GM21619 (cell line): ENCODE data around the gene BEST2.
A peak's percentile ranks its signal among the peaks of the same experiment; 100 is the strongest.
"Not testable (repeated sequence)": the region's sequence is repeated elsewhere in the genome, so short reads cannot be mapped to it uniquely, and the experiment has no call there.

Experiments used
- ATAC-seq: cut with Tn5 transposase; IDR thresholded peaks from one replicate; pipeline ENCODE4 v1.9.1; 2021; ENCODE audit not compliant: unreplicated experiment

The BEST2 gene

DNA sequence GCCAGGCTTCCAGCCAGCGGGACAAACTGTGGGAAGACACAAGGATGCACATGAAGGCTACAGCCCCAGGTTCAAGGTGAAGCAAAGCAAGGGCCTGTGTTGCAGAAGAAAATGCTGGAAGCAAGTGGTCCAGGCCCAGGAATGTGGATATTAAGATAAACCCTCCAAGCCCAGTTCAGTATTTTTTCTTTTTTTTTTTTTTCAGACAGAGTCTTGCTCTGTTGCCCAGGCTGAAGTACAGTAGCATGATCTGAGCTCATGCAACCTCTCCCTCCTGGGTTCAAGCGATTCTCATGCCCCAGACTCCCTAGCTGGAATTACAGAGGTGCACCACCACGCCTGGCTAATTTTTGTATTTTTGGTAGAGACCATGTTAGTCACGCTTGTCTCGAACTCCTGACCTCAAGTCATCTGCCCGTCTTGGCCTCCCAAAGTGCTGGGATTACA lies 45.6 kb downstream of the BEST2 start:
- no peak for ATAC-seq

DNA sequence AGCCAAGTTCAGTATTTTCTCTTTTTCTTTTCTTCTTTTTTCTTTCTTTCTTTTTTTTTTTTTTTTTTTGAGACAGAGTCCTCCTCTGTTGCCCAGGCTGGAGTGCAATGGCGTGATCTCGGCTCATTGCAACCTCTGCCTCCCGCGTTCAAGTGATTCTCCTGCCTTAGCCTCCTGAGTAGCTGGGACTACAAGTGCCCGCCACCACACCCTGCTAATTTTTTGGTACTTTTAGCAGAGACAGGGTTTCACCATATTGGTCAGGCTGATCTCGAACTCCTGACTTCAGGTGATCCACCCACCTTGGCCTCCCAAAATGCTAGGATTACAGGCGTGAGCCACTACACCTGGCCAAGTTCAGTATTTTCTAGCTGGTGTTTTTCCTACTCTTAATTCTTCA lies 46.0 kb downstream of the BEST2 start:
- ATAC-seq: not testable (repeated sequence)

DNA sequence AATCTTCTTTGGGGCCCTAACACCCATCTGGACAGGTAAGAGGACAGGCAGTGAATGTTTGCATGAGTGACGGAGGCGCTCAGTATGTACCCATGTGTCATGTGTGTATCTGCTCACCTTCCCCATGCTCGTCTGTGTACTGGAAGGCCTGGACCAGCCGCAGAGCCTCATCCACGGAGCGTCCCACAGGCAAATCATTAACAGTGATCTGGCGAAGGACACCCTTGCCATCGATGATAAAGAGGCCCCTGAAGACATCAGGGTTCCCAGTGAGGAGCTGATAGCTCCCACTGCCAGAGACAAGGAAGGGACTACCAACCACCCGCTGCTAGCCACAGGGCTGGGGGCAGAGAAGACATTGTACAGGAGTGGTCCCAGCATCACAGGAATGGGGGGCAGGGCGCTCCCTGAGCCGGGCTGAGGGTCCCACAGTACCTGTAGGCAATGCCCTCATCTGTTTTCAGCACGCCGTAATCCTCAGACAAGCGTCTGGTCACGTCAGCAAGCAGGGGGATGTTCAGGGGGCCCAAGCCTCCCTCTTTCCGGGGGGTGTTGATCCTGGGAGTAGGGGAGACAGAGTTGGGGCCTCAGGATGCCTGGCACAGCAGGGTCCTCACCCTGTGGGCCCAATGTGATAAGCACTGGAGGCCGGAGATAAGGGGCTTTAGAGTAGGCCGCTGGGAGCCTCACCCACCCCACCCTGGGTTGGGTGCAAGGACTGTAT lies 48.3 kb downstream of the BEST2 start:
- ATAC-seq: no peak

DNA sequence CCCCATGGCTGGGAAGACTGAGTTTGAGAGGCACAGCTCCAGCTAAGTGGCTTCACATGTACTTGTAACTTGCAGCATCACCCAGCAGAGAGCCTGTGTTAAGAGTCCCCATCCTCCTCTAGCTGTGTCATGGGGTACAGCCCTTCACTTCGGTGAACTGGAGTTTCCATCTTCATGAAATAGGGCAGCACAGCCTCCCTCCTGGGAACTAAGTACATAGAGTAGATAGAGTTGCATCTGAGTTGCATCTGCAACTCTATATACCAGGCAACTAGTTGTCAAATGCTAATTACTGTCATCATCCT lies 48.8 kb downstream of the BEST2 start:
- ATAC-seq: no peak

DNA sequence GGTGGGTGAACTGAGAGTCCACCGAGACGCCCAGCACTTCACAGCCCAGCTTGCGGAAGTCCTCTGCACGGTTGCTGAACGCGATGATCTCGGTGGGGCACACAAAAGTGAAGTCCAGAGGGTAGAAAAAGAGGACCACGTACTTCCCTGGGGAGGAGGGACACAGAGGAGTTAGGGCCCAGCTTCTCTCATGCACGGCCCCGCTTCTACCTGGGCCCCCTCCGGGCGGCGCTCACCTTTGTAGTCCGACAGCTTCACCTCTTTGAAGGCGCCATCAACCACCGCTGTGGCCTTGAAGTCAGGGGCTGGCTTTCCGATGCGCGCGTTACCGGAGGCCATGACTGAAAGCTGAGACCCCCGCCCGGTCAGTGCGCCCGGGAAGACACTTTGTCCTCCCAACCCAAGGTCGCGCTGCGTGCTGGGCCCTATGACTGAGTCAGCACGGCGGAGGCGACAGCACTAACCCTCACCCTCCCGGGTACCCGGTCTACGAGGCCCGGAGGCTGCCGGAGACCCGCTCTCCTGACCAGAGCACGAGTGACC lies 49.4 kb downstream of the BEST2 start:
- ATAC-seq: no peak

DNA sequence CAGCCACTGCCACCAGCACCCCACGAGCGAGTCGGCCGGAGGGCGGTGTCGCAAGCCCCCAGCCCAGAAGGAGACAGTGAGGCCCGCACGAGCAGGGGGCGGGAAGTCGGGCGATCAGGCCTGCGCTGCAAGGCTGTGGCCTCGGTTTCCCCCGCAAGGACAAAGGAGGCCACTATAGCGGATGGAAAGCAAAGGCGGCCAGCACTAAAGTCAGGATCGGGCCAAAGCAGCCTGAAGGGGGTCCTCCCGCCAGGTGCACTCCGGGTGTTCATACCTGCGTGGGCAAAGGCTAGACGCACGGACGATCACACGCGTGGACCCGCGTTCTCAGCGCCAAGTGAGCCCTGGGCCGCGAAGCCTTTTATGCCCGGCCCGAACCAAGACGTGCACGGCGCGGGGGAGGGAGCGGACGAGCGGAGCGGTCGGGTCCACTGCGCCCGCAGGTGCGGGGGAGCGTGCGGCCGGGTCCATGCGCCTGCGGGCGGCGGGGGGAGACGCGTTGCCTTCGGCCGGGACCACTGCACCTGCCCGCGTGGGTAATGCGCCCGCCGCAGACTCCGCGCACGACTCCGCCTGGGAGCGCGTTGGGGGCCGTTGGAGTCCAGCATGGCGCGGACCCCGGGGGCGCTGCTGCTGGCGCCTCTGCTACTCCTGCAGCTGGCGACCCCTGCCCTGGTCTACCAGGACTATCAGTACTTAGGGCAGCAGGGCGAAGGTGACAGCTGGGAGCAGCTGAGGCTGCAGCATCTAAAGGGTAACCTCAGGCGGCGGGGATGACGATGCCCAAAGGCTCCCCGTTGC lies 50.1 kb downstream of the BEST2 start, which contains the start of the genes PRDX2 and THSD8:
Gene PRDX2 (minus strand): TSS at position 335 of the 801 bp plus-strand sequence. CDS start 539 bp downstream, outside the sequence.
Gene THSD8 (plus strand): TSS at position 604 of the 801 bp plus-strand sequence. CDS start 3 bp downstream, at position 607.
- no peak for ATAC-seq

DNA sequence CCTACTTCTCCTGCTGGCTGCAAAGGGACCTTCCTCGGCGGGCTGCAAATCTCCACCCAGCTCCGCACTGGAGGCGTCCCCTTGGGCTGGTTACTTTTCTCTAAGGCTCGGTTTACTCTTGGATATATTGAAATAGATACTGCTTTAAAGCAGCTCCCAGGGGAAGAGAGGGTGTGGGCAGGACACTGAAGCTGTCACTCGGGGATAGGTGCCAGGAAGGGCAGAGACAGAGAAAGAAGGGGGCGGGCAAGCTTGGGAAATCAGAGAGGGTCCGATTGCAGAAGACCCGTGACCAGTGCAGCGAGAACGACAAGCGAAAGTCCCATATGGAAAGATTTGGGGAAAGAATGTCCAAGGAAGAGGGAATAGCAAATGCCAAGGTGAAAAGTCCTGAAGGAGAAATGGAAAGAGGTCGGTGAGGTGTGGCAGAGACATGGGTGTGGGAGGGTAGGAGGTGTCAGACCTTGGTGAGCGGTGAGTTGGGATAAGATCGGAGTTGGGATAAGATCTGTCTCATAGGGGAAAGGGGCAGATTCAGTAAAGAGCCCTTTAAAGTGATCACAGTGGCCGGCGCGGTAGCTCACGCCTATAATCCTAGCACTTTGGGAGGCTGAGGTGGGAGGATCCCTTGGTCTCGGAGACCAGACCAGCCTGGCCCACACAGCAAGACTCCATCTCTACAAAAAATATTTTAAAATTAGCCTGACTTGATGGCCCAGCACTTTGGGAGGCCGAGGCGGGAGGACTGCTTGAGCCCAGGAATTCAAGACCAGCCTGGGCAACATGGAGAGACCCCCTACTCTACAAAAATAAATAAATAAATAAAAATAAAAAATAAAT lies 50.9 kb downstream of the BEST2 start:
- no peak for ATAC-seq

DNA sequence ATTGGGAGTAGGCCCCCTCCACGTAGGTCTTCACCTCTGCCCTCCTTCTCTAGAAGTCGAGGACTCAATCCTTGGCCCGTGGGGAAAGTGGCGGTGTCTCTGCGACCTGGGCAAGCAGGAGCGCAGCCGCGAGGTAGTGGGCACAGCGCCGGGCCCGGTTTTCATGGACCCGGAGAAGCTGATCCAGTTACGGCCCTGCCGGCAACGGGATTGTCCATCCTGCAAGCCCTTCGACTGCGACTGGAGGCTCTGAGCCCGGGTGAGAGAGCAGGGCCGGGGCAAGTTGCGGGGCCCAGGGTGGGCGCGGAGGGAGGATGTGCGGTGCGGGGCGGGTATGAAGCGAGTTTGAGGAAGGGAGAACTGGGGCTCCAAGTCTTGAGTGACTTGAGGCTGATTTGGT lies 52.5 kb downstream of the BEST2 start:
- ATAC-seq: no peak

DNA sequence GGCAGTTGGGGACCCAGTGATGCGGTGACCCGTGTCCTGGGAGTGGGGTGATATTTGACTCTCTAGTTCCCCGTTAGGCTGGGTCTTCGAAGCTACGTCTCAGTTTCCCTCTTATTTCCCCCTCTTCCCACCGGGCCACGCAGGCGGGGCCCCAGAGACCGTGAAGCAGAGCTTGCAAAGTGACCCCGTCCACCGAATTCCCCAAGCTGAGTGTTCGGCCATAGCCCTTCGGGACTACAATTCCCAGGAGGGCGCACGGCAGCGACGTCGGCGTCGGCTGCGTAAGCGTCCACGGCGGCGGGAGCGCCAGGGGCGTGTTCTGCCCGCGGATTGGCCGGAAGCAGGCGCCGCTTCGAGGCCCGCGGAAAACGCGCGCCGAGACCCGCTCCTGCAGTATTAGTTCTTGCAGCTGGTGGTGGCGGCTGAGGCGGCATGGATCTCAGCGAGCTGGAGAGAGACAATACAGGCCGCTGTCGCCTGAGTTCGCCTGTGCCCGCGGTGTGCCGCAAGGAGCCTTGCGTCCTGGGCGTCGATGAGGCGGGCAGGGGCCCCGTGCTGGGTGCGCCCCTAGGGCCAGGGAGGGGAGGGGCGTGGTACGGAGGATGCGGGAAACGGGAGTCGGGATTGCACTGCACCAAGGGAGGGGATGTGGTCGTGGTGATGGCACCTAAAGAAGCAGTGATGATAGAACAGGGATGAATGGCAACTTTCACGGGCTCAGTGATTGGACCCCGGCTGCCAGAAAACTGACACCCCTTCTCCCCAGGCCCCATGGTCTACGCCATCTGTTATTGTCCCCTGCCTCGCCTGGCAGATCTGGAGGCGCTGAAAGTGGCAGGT lies 54.9 kb downstream of the BEST2 start, which contains the start of gene RNASEH2A:
Gene RNASEH2A (plus strand): TSS at position 343 of the 840 bp plus-strand sequence. CDS start 90 bp downstream, at position 433.
- peak; percentile 71 for ATAC-seq
